Gastroesophageal sphincter (tissue), 4 donors: Measurements from ENCODE around the gene TTBK2. TPM values are rescaled to one million over a fixed set of nuclear protein-coding genes. Genes with fewer than 3 reads are reported as not detected.
"Not testable (repeated sequence)": the region's sequence is repeated elsewhere in the genome, so short reads cannot be mapped to it uniquely, and the experiment has no call there.

Experiments
- ATAC-seq: fragments of 150-250 bp; one replicate; pipeline ENCODE4 v1.9.1; 2016; ENCODE audit warnings: mild to moderate bottlenecking, moderate library complexity
- H3K27ac ChIP-seq, 4 donors: fragments of 200-600 bp; sonication (generic) in 3 of 4; 1 replicate in 3 of 4; 2 replicates in 1 of 4; pipeline ENCODE4 v1.5.1; 2016 to 2019
- H3K27me3 ChIP-seq: fragments of 200-600 bp; sonication (generic); one replicate; pipeline ENCODE4 v1.5.1; 2019
- H3K36me3 ChIP-seq, 2 donors: fragments of 200-600 bp; sonication (generic); one replicate each; pipeline ENCODE4 v1.5.1; 2019; ENCODE audit warnings: control low read depth in 1 of 2
- H3K4me1 ChIP-seq, 3 donors: fragments of 200-600 bp; sonication (generic); 1 replicate in 2 of 3; 2 replicates in 1 of 3; pipeline ENCODE4 v1.5.1; 2016 to 2019; ENCODE audit warnings: control low read depth in 2 of 3
- H3K4me3 ChIP-seq, 2 donors: fragments of 200-600 bp; sonication (generic); one replicate each; pipeline ENCODE4 v1.5.1; 2019; ENCODE audit warnings: mild to moderate bottlenecking in 1 of 2, moderate library complexity in 1 of 2
- H3K9me3 ChIP-seq, 3 donors: fragments of 200-600 bp; sonication (generic); one replicate each; pipeline ENCODE4 v1.5.1; 2017 to 2019; ENCODE audit warnings: control low read depth in 2 of 3
- EP300 ChIP-seq: sonication (generic); formaldehyde crosslinking; IDR thresholded peaks from one replicate; pipeline ENCODE4 v1.6.1; 2017; ENCODE audit warnings: antibody characterized with exemption, mild to moderate bottlenecking
- POLR2A ChIP-seq, 2 donors: fragments of 450-650 bp; IDR thresholded peaks; one replicate each; pipeline ENCODE4 v1.6.1; 2017; ENCODE audit warnings: antibody characterized with exemption in 2 of 2, mild to moderate bottlenecking in 2 of 2, moderate library complexity in 1 of 2
- POLR2AphosphoS5 ChIP-seq: sonication (generic); formaldehyde crosslinking; IDR thresholded peaks from one replicate; pipeline ENCODE4 v1.6.1; 2017; ENCODE audit warnings: antibody characterized with exemption
- WGBS, 2 donors: methylation state at CpG; one replicate each; pipeline ENCODE4 v1.1.5; 2018; ENCODE audit warnings: low coverage in 1 of 2; 5-methylcytosine and 5-hydroxymethylcytosine counted together
- total RNA-seq, 4 donors: library from RNA; depleted of rRNA; stranded (reverse); fragments of >200 nt; gene quantifications; one replicate each; pipeline ENCODE4 v1.1.0, GENCODE V29; 2016
- TF ChIP-seq, protein P1 (sequence below), 4 experiments: fragments of 200-600 bp in 2 of 4; fragments of 450-650 bp in 2 of 4; sonication (generic) in 1 of 4; IDR thresholded peaks; one replicate each; pipeline ENCODE4 v1.5.1; 2017 to 2019; ENCODE audit warnings: antibody characterized with exemption in 4 of 4, mild to moderate bottlenecking in 2 of 4, moderate library complexity in 2 of 4

Gene TTBK2
- total RNA-seq, 4 donors from 2014 or later: 21.2 to 24.4 (median 23.2) TPM

DNA sequence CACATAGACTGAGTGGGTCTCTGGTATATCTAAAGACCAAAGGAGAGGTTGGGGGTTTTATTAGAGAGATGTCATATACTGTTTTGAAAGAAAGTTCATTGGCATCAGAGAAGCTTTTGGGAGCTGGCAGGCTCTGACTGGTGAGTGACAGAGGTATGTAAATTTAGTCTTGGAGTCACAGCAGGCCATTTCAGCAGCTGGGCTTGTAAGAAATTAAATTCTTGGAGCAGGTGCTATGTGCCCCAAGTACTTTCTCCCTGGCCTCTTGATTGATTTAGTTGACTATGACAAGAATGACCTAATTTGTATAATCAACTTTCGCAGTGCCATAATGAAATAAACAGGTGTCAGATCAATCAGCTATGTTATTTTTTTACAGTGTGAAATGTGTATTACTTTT lies 135.9 kb downstream of the TTBK2 start:
- H3K27ac ChIP-seq: no peak overlapping the region
- no peaks in the 10 kb centered on the region for H3K27me3 ChIP-seq
- TF ChIP-seq POLR2AphosphoS5 (no peak), POLR2A (IDR thresholded peaks at IDR 0.05) (no peak), EP300 (no peak)
- TF ChIP-seq, protein P1, sequence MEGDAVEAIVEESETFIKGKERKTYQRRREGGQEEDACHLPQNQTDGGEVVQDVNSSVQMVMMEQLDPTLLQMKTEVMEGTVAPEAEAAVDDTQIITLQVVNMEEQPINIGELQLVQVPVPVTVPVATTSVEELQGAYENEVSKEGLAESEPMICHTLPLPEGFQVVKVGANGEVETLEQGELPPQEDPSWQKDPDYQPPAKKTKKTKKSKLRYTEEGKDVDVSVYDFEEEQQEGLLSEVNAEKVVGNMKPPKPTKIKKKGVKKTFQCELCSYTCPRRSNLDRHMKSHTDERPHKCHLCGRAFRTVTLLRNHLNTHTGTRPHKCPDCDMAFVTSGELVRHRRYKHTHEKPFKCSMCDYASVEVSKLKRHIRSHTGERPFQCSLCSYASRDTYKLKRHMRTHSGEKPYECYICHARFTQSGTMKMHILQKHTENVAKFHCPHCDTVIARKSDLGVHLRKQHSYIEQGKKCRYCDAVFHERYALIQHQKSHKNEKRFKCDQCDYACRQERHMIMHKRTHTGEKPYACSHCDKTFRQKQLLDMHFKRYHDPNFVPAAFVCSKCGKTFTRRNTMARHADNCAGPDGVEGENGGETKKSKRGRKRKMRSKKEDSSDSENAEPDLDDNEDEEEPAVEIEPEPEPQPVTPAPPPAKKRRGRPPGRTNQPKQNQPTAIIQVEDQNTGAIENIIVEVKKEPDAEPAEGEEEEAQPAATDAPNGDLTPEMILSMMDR (IDR thresholded peaks at IDR 0.05): no peak
- no peaks in the 10 kb centered on the region for H3K4me1 ChIP-seq
- no peaks in the 10 kb centered on the region for H3K9me3 ChIP-seq
- H3K4me3 ChIP-seq: no peak overlapping the region
- 36 to 94% methylated on average over 1 of the region's 1 CpG for WGBS, 2 donors
- ATAC-seq: no peak
- H3K36me3 ChIP-seq: peaks cover 0 to 25% of the 10 kb centered on the region in 2 donors

DNA sequence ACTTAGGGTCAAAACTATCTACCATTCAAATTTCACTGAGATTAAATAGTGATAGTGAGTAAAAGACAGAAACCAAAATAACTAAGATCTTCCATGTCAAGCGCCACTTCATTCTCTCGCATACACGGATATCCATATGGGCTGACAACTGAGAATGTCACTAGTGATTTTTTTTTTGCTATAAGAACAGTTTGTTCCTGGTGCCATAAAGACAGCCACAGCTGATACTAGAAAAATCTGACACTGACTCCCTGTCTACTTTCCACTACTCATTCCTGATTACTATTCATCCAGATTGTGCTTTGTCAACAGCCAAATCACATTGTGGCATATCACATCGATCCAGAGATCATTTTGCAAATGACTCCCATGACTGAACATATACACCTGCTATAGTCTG lies 137.9 kb downstream of the TTBK2 start:
- WGBS, 2 donors: 94 to 98% methylated on average over 4 of the region's 4 CpGs
- Histone ChIP-seq H3K4me3 (no peak overlapping the region), H3K4me1 (no peaks in the 10 kb centered on the region), H3K27me3 (no peaks in the 10 kb centered on the region), H3K36me3 (peaks cover 0 to 17% of the 10 kb centered on the region in 2 donors), H3K27ac (no peak overlapping the region), H3K9me3 (no peaks in the 10 kb centered on the region)
- TF ChIP-seq POLR2AphosphoS5 (no peak), POLR2A (IDR thresholded peaks at IDR 0.05) (no peak), EP300 (no peak)
- TF ChIP-seq, protein P1 (IDR thresholded peaks at IDR 0.05): no peak
- no peak for ATAC-seq

DNA sequence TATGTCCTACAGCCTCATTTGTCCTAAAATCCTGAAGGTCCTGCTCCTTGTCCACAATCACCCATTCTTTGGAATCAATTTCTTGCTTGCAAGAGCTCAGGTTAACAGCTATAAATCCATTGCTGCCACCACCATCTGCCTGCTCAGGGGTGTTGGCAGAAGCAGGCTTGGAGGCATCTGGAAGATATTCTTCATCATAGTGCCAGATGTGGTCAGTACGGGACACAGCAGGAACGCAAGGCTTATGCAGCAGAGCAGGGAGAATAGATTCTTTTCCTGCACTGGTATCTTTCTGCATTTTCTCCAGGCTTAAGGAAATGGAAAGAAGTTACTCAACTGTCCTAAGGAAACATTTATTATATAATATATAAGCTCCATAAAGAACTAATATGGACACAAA lies 145.2 kb downstream of the TTBK2 start:
- TF ChIP-seq, protein P1 (IDR thresholded peaks at IDR 0.05): no peak
- no peak for TF ChIP-seq POLR2AphosphoS5
- TF ChIP-seq POLR2A (IDR thresholded peaks at IDR 0.05): no peak
- no peak for TF ChIP-seq EP300

DNA sequence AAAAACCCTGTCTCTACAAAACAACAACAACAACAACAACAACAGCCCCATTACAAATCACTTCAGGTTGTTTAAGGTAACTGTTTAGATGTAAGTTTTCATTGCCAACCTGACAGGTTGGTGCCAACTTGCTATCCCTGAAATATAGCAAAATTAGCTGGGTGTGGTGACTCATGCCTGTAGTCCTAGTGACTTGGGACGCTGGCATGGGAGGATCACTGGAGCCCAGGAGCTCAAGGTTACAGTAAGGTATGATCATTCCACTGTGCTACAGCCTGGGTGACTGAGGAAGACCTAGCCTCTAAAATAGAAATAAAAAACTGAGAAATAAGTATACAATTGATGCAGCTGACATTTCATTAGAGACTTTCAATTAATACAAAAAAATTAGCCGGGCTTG lies 147.7 kb downstream of the TTBK2 start:
- Histone ChIP-seq H3K4me1 (peaks cover 4 to 42% (median 5%) of the 10 kb centered on the region in 3 donors), H3K27ac (no peak overlapping the region), H3K4me3 (no peak overlapping the region), H3K9me3 (no peaks in the 10 kb centered on the region), H3K27me3 (no peaks in the 10 kb centered on the region), H3K36me3 (peaks cover 3 to 28% of the 10 kb centered on the region in 2 donors)
- no peak for ATAC-seq
- TF ChIP-seq POLR2AphosphoS5: no peak
- no peak for TF ChIP-seq EP300
- TF ChIP-seq, protein P1 (IDR thresholded peaks at IDR 0.05): no peak
- no peak for TF ChIP-seq POLR2A (IDR thresholded peaks at IDR 0.05)
- 83% methylated on average over 2 of the region's 2 CpGs; no CpG with 5 or more reads in 1 of the 2 donors for WGBS, 2 donors

More for the DNA sequence above, 145.2 kb downstream of the TTBK2 start:
- Histone ChIP-seq H3K4me3 (no peak overlapping the region), H3K27ac (no peak overlapping the region), H3K4me1 (peaks cover 4 to 38% (median 5%) of the 10 kb centered on the region in 3 donors), H3K27me3 (no peaks in the 10 kb centered on the region), H3K9me3 (no peaks in the 10 kb centered on the region), H3K36me3 (peaks cover 3 to 28% of the 10 kb centered on the region in 2 donors)
- 52 to 61% methylated on average over 2 of the region's 2 CpGs for WGBS, 2 donors
- ATAC-seq: no peak

DNA sequence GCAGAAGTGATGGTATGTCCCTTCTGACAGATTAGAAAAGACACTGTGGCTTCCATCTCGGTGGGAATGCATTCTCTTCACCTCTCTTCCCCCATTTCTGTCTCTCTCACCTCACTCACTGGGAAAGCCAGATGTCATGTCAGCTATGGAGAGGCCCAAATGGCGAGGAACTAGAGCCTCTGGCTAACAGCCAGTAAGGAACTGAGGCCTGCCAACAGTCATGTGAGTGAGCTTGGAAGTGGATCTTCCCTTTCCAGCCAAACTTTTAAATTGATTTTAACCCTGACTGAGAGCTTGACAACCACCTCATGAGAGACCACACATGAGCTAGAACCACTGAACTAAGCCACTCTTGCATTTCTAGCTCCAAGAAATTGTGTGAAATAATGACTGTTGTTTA lies 148.4 kb downstream of the TTBK2 start:
- ATAC-seq: no peak
- Histone ChIP-seq H3K4me1 (peaks cover 4 to 42% (median 5%) of the 10 kb centered on the region in 3 donors), H3K9me3 (no peaks in the 10 kb centered on the region), H3K27ac (no peak overlapping the region), H3K4me3 (no peak overlapping the region), H3K27me3 (no peaks in the 10 kb centered on the region), H3K36me3 (peaks cover 3 to 28% of the 10 kb centered on the region in 2 donors)
- no peak for TF ChIP-seq EP300
- TF ChIP-seq, protein P1 (IDR thresholded peaks at IDR 0.05): no peak
- no peak for TF ChIP-seq POLR2AphosphoS5
- TF ChIP-seq POLR2A (IDR thresholded peaks at IDR 0.05): no peak
- 33% methylated on average over 1 of the region's 2 CpGs; no CpG with 5 or more reads in 1 of the 2 donors for WGBS, 2 donors

DNA sequence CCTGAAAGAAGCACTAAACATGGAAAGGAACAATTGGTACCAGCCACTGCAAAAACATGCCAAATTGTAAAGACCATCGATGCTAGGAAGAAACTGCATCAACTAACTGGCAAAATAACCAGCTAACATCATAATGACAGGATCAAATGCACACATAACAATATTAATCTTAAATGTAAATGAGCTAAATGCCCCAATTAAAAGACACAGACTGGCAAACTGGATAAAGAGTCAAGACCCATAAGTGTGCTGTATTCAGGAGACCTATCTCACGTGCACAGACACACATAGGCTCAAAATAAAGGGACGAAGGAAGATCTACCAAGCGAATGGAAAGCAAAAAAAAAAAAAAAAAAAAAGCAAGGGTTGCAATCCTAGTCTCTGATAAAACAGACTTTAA lies 154.5 kb downstream of the TTBK2 start:
- Histone ChIP-seq H3K4me1 (peaks cover 0 to 11% (median 0%) of the 10 kb centered on the region in 3 donors), H3K36me3 (peaks cover 0 to 11% of the 10 kb centered on the region in 2 donors)
- not testable (repeated sequence) for H3K4me3 ChIP-seq, H3K27ac ChIP-seq, H3K27me3 ChIP-seq, ATAC-seq, H3K9me3 ChIP-seq
- 98 to 100% methylated on average over 1 to 4 of the region's 4 CpGs for WGBS, 2 donors

DNA sequence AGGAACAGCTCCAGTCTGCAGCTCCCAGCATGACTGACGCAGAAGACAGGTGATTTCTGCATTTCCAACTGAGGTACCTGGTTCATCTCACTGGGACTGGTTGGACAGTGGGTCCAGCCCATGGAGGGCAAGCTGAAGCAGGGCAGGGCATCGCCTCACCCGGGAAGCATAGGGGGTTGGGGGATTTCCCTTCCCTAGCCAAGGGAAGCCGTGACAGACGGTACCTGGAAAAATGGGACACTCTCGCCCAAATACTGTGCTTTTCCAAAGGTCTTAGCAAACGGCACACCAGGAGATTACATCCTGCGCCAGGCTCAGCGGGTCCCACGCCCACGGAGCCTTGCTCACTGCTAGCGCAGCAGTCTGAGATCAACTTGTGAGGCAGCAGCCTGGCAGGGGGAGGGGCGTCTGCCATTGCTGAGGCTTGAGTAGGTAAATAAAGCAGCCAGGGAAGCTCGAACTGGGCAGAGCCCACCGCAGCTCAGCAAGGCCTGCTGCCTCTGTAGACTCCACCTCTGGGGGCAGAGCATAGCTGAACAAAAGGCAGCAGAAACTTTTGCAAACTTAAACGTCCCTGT lies 156.3 kb downstream of the TTBK2 start:
- H3K4me1 ChIP-seq, ATAC-seq, H3K27ac ChIP-seq, H3K4me3 ChIP-seq, H3K27me3 ChIP-seq: not testable (repeated sequence)
- WGBS, 2 donors: 100% methylated on average over 1 of the region's 16 CpGs; no CpG with 5 or more reads in 1 of the 2 donors
- peaks cover 0 to 14% (median 0%) of the 10 kb centered on the region in 3 donors for H3K9me3 ChIP-seq
- H3K36me3 ChIP-seq: peaks cover 0 to 11% of the 10 kb centered on the region in 2 donors
